Loucy (cell line): ENCODE results near the gene ARHGEF10L.

Source experiments
- CTCF ChIP-seq: fragments of 200-600 bp; sonication (generic); conservative IDR thresholded peaks from 2 replicates; pipeline ENCODE4 v1.5.1; 2014; ENCODE audit warnings: mild to moderate bottlenecking, antibody characterized with exemption, low read length
- EZH2phosphoT487 ChIP-seq: fragments of 200-600 bp; IDR thresholded peaks from 2 replicates; pipeline ENCODE4 v1.6.1; 2018; ENCODE audit warnings: antibody characterized with exemption, mild to moderate bottlenecking, moderate library complexity, borderline replicate concordance

DNA sequence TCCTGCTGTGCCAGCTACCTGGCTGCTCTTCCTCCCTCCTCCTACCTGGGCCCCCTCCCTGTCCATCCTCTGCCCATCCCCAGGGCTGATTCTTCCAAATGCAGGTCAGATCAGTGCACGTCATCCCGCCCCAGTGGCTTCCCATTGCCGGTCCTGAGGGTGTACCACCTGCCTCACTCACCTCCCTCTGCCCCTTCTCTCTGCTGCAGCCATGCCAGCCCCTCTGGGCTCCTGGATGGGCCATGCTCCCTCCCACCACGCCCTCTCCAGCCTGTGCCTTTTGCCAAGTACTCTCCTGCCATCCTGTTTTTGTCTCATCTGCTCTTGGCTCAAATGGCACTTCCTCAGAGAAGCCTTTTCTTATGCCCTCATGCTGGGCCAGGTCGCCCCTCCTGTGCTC is 95.8 kb downstream of the ARHGEF10L start:
- TF ChIP-seq CTCF (no peak), EZH2phosphoT487 (no peak)
